HT1080 (cell line): Measurements from ENCODE around the gene FNBP1. TPM values are rescaled to one million over a fixed set of nuclear protein-coding genes. Genes with fewer than 3 reads are reported as not detected.

Source experiments
- DNase-seq: peaks from one replicate; pipeline ENCODE4 v3.0.0-alpha.2; 2015; ENCODE audit warnings: low read depth
- total RNA-seq: library from RNA; depleted of rRNA; stranded (reverse); fragments of >200 nt; shearing (Covaris generic); gene quantifications from 2 replicates; pipeline ENCODE4 v1.2.3, GENCODE V29; 2014

Gene FNBP1
- total RNA-seq, 1 experiment from 2014 or later = 18.4 TPM

GRCh38 chr9:129863059-129863690, 179.8 kb downstream of the FNBP1 start:
- peak; percentile 78 for DNase-seq

GRCh38 chr9:129861447-129861827, 181.6 kb downstream of the FNBP1 start:
- DNase-seq = no peak

- DNase-seq = no peak
Measured at GRCh38 chr9:129860653-129861446, 182.1 kb downstream of the FNBP1 start.

- DNase-seq = no peak
Measured at GRCh38 chr9:129858167-129858962, 184.6 kb downstream of the FNBP1 start.

- DNase-seq = no peak
Measured at GRCh38 chr9:129857207-129857606, 185.8 kb downstream of the FNBP1 start.

- DNase-seq = no peak
Measured at GRCh38 chr9:129854588-129855110, 188.3 kb downstream of the FNBP1 start.

- no peak for DNase-seq
Measured at GRCh38 chr9:129853614-129854013, 189.4 kb downstream of the FNBP1 start.

GRCh38 chr9:129852579-129852978, 190.4 kb downstream of the FNBP1 start:
- DNase-seq = no peak

GRCh38 chr9:129851821-129852220, 191.2 kb downstream of the FNBP1 start:
- no peak for DNase-seq

GRCh38 chr9:129850821-129851550, 192.0 kb downstream of the FNBP1 start:
- DNase-seq = no peak

GRCh38 chr9:129849901-129850300, 193.1 kb downstream of the FNBP1 start:
- no peak for DNase-seq

- DNase-seq = no peak
Measured at GRCh38 chr9:129848712-129849441, 194.1 kb downstream of the FNBP1 start.

GRCh38 chr9:129845373-129845772, 197.6 kb downstream of the FNBP1 start:
- no peak for DNase-seq

- DNase-seq = no peak
Measured at GRCh38 chr9:129841071-129841470, 201.9 kb downstream of the FNBP1 start.

GRCh38 chr9:129840034-129840433, 203.0 kb downstream of the FNBP1 start:
- no peak for DNase-seq

- DNase-seq = no peak
Measured at GRCh38 chr9:129839324-129840023, 203.5 kb downstream of the FNBP1 start.

GRCh38 chr9:129838707-129839259, 204.2 kb downstream of the FNBP1 start:
- DNase-seq = peak; percentile 95
